GM21526 (cell line): ENCODE measurements around the gene MICALL2.

ENCODE experiments used
- ATAC-seq: cut with Tn5 transposase; IDR thresholded peaks from one replicate; pipeline ENCODE4 v1.9.1; 2021; ENCODE audit warnings: moderate library complexity; ENCODE audit not compliant: unreplicated experiment, low FRiP score

The MICALL2 gene

GRCh38 chr7:1470901-1471300 is 11.6 kb upstream of the MICALL2 start:
- no peak for ATAC-seq

DNA sequence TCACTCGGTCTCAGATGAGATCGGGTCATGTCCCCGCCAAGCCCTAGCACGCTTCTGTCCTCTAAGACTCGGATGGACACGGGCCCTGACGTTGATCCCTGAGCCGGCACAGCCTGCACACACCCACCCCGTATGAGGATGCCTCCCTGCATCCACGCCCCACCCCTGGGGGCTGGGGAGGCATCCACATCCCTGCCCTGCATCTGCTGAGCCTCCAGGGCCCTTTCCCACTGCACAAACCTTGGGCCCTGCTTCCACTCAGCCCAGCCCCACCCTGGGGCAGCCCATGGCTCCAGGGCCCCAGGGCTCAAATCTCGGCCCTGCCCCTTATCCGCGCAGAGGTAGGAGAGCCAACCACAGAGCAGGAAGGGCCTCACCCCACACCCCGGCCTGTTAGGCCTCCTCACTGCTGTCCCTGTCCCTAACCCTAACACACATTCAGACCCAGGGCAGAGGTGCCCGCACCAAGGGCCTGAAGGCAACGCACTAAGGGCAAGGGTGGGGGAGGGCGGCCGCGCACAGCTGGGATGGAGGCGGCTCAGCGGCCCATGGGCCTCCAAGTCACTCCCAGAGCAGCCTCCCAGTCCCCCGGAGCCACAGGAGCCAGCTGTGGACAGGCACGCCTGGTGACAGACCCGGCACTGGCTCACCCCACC is 9.5 kb upstream of the MICALL2 start:
- no peak for ATAC-seq

DNA sequence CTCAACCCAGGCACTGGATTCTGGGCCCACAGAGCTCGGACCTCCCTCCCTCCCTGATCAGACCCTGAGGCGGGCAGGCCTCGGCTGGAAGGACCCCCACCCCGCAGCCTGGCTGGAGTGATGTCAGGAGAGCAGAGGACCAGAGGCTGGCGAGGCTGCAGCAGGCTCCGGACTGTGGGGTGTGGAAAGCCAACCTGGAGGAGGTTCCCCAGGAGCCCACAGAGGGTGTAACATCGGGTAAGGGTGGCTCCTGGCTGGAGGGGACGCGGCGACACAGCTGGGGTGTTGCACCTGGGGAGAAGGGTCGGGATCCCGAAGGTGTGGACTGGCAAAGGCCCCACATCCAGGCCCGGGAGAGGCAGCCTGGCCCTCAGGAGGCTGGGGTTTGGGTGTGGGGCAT is 8.9 kb upstream of the MICALL2 start:
- no peak for ATAC-seq

DNA sequence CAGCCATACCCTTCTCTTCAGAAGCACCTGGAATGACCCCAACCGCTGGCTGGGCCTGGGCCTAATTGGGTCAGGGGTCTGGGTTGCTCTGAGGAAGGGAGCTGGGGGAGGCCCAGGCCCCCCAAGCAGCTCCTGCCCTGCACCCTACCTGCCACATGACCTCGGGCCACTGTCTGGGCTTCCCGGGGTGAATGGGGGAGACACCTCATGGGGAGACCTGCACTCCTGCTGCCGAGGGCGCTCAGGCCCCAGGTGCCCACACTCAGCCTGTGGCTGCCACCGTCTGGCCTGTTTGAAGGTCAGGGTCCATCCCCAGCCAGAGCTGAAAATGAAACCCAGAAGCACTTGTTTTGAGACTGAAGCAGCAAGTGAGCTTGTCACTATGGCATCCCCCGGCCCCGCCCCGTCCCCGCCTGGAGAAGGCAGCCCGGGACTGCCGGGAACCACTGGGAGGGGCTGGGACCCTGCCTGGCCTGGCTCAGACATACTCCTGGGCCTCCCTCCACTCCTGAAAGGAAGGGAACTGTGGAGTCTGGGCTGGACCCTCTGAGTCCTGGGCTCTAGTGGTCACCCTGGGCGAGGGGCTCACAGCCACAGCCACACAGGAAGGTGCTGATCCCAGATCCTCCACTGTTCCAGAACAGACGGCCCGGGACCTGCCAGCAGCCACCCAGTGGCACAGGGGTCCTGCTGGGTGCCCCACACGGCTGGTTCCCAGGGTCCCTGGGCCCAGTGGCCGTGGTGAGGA is 7.4 kb upstream of the MICALL2 start:
- ATAC-seq, result no peak

DNA sequence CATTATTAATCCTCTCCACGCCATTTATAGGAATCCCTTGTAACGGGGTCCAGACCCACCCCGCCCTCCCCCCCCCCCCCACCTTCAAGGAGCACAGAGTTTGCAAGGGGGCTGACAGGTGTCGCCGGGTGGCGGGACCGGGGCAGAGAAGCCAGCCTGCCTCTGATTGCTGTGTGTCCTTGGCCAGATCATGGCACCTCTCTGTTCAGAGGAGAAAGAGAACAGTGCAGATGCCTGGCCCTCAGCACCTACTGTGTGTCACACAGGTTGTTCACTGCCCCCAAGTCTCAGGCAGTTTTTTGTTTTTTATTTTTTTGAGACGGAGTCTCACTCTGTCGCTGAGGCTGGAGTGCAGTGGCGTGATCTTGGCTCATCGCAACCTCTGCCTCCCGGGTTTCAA is 5.4 kb upstream of the MICALL2 start:
- no peak for ATAC-seq

DNA sequence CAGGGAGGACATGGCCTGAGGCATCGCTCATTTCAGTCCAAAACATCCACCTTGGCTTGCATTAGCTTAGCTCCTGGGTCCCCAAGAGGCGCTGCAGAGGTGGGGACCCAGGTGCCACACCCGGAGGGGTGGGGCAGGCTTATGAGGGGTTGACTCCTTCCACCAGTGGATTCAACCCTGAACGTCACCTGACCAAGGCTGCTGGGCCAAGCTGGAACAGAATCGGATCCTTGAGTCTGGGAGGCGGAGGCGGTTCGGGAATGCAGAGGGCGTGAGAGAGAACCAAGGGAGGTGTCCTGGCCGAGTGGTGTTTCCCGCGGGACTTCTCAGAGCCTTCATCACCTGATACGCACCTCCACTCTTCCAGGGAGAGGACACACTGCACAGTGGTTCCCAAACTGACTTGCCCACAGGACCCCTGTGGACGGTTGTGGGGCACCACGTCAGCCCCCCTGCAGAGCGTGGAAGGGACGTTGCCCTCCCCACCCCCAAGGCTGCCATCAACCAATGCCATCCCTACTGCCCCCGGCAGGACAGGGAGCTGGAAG is 4.5 kb upstream of the MICALL2 start:
- no peak for ATAC-seq

- ATAC-seq, result no peak
Observed at GRCh38 chr7:1461646-1462375, 2.5 kb upstream of the MICALL2 start.

DNA sequence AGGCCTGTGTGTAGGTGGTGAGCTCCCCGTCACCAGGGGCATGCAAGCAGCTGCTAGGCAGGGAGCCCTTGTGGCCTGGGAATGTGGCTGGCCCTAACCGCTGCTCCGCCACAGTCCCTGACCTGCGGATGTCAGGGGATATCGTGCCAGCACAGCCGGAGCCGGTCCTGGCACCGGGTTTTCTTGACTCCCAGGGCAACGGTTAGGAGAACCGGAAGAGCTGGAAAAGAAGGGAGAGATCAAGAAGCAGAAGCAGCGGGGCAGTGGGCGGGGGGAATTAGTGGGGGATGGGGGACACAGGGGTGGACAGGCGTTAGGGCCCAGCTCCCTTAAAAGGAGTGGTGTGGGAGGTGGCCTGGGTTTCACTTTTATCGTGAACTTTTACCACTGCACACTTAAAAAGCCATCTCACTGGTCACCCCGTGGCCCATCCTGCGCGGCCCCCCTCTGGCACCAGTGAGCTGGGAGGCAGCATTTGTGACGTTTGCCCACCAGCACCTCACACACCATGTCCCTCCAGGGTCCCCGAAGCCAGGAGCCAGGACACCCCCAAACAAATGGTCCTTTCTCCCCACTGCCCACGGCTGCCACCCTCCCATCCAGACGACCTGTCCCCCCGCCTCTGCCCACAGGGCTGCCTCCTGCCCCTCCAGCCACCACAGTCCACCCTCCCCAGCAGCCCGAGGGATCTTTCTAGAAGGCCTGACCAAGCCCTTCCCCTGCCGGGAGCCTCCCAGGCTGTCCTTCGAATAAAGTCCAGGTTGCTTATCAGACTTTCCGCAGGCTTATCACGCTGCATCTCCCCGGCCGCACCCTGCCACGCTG is 1.8 kb upstream of the MICALL2 start:
- ATAC-seq, result no peak

DNA sequence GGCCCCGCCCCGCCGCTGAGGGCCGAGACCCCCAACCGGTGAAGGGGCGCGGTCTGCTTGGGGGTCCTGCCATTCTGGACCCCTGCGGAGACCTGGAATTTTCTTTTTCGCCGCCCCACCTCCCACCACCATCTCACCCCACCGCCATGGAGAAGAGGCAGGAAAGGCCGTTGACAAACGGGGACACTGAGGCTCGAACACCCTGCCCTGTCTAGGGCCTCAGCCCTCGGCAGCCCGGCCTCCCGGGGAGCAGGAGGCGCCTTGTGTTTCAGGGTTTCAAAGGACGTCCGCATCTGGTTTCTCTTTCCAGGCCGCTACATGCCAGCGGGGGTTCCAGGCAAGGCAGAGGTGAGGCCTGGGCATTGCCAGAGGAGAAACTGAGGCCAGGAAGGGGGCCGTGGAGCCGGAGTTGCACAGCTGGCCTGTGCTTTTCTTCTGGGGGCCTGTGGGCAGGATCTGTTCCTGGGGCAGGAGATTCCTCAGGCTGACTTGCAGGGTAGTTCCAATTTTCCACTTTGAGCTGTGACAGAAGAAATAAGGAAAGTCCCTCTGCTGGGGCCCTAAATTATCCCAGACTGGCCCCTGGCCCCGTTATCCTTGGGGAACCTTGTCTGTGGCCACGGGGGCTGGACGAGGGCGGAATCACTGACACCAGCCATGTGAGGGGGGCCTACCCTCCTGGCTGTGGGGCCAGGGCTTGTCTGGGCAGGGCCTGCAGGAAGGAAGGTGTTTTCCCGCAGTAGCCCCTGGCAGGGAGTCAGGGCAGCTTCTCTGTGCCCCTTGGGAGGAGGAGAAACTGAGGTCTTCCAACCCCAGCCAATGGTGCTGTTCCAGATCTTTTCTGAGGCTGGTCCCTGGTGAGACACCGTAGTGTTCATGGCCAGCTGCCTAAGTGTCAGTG is 900 bp upstream of the MICALL2 start:
- no peak for ATAC-seq

GRCh38 chr7:1459512-1459892 is 232 bp upstream of the MICALL2 start:
- ATAC-seq, result peak; percentile 89

- no peak for ATAC-seq
Observed at GRCh38 chr7:1457949-1458682, 1.2 kb downstream of the MICALL2 start.

DNA sequence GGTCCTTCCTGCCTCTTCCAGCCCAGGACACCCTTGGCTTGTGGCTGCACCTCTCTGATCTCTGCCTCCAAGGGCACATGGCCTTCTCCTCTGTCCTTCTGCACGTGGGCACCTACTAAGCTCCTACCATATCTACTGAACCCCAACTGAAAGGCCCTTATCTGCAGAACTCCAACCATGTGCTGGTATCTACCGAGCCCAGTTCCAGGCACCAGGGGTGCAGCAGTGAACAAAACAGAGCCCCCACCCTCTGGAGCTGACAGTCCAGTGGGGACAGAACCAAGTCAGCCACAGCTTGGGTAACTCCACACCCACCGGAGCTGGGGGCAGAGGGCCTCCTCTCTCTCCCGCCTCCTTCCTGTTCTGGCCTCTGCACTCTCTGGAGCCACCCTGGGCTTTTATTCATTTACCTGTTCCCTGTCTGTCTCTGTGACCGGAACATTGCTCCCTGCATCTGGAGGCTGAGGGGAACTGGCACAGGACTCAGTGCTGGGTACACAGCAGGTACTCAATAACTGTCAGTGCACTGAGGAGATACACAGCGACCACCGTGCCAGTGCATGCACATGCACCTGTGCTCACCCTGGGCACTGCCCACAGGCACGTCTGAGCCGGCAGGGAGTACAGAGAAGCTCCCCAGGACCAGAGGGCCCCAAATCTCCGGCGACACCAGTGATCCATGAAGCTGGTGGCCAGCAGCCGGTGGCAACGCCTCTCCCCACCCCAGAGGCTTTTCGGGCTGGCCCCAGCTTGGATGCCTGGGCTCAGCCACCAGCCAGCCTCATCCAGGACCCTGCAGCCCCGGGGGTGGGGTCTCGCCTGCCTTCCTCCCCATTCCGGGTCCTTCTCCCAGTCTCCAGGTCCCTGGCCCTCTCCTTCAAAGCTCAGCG is 2.0 kb downstream of the MICALL2 start:
- no peak for ATAC-seq

GRCh38 chr7:1455955-1456354 is 3.3 kb downstream of the MICALL2 start:
- ATAC-seq, result no peak

- ATAC-seq, result no peak
Observed at GRCh38 chr7:1455241-1455939, 3.9 kb downstream of the MICALL2 start.

DNA sequence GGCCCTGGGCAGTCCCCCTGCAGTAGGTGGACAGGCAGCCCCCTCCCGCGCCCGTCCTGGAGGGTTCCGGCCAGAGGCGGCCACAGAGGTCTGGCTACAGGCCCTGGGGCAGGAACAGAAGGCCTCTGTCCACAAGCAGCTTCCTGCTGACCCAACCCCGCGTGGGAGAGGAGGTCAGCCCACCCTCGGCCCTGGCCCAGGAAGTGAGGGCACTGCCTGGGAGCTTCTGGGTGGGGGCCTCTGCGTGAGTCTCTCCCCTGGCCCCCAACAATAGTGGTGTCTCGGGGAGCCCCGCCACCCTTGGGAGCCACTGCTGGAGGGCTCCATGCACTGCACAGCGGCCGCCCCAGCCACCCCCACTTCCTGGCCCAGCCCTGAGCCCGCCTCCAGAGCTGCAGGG is 4.7 kb downstream of the MICALL2 start:
- no peak for ATAC-seq

DNA sequence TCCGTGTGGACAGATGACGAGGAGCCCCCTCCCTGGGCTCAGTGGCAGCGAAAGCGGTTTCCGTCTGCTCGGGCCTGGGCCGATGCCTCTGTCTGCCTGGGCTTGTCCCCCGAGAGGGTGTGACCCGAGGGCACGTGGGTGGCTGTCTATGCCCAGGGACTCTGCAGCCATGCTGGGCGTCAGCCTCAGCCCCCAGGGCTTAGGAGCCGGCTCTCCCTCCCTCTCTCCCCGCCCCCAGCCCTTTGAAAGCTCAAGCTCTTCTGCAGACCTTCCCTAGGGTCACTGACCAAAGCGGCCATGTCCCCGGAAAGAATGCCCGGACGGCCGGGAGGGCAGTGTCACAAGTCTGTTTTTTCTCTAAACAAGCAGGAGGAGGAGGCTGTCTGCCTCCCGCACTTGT is 7.1 kb downstream of the MICALL2 start:
- no peak for ATAC-seq

DNA sequence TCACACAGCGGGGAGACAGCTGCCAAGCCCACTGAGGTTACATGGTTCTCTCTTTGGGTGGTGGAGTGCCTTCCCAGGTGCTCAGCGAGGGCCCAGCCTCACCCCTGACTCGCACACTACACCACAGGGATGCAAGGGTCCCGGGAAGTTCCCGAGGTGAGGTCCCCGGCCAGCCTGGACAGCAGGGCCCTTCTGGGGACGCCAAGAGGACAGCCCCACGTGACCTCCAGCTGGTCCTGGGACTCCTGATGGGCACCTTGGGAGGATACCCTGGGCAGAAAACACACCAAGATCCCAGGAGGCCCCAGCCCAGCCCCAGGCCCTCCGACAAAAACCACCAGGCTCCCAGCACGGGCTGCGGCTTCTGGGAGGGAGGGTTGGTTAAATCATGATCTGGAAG is 8.3 kb downstream of the MICALL2 start:
- no peak for ATAC-seq
